ENCODE data around the gene S1PR4. TPM values are rescaled to one million over a fixed set of nuclear protein-coding genes. Genes with fewer than 3 reads are reported as not detected.
"Not testable (repeated sequence)": the region's sequence is repeated elsewhere in the genome, so short reads cannot be mapped to it uniquely, and the experiment has no call there.

Gene S1PR4
- polyA plus RNA-seq, 4 donors = 0.46 to 5.1 (median 2.4) TPM; not detected in 1

GRCh38 chr19:3171894-3172672 lies 6.5 kb upstream of the S1PR4 start:
- Histone ChIP-seq H3K9me3 (ENCODE audit: control insufficient read depth in 2 of 2, insufficient read depth in 1 of 2, low read depth in 1 of 2, low read length in 1 of 2) (no peaks in the 10 kb centered on the region), H3K4me3 (ENCODE audit: low read depth in 1 of 3, low read length in 3 of 3) (no peak overlapping the region), H3K36me3 (ENCODE audit: control insufficient read depth in 3 of 3, insufficient read depth in 2 of 3, low read depth in 1 of 3, low read length in 3 of 3) (no peaks in the 10 kb centered on the region), H3K4me1 (ENCODE audit: control insufficient read depth in 3 of 3, insufficient read depth in 2 of 3, low read depth in 1 of 3, low read length in 2 of 3) (peaks cover 0 to 2% (median 0%) of the 10 kb centered on the region in 3 donors), H3K27me3 (ENCODE audit: control insufficient read depth in 3 of 3, insufficient read depth in 3 of 3, low read length in 3 of 3) (no peaks in the 10 kb centered on the region), H3K27ac (ENCODE audit: low read depth in 1 of 3, low read length in 2 of 3) (no peak overlapping the region)
- FAIRE-seq (no peak), DNase-seq (no peak)
- 80 to 86% (median 81%) methylated on average over 15 of the region's 15 CpGs for WGBS, 3 donors

- not testable (repeated sequence) for H3K36me3 ChIP-seq (ENCODE audit: control insufficient read depth in 3 of 3, insufficient read depth in 2 of 3, low read depth in 1 of 3, low read length in 3 of 3); H3K4me3 ChIP-seq (ENCODE audit: low read depth in 1 of 3, low read length in 3 of 3); H3K4me1 ChIP-seq (ENCODE audit: control insufficient read depth in 3 of 3, insufficient read depth in 2 of 3, low read depth in 1 of 3, low read length in 2 of 3); FAIRE-seq; DNase-seq; H3K27ac ChIP-seq (ENCODE audit: low read depth in 1 of 3, low read length in 2 of 3); H3K9me3 ChIP-seq (ENCODE audit: control insufficient read depth in 2 of 2, insufficient read depth in 1 of 2, low read depth in 1 of 2, low read length in 1 of 2); H3K27me3 ChIP-seq (ENCODE audit: control insufficient read depth in 3 of 3, insufficient read depth in 3 of 3, low read length in 3 of 3)
- WGBS, 3 donors = 73 to 82% (median 74%) methylated on average over 6 of the region's 6 CpGs
Observed at GRCh38 chr19:3172673-3173000, 5.9 kb upstream of the S1PR4 start.

GRCh38 chr19:3175781-3176714 lies 2.5 kb upstream of the S1PR4 start:
- H3K4me1 ChIP-seq (ENCODE audit: control insufficient read depth in 3 of 3, insufficient read depth in 2 of 3, low read depth in 1 of 3, low read length in 2 of 3) = peaks cover 0 to 2% (median 0%) of the 10 kb centered on the region in 3 donors
- H3K36me3 ChIP-seq (ENCODE audit: control insufficient read depth in 3 of 3, insufficient read depth in 2 of 3, low read depth in 1 of 3, low read length in 3 of 3) = no peaks in the 10 kb centered on the region
- 27 to 51% (median 37%) methylated on average over 17 of the region's 17 CpGs for WGBS, 3 donors
- H3K27ac ChIP-seq (ENCODE audit: low read depth in 1 of 3, low read length in 2 of 3) = peak overlapping the region in 1 of 3 donors; percentile 6
- H3K9me3 ChIP-seq (ENCODE audit: control insufficient read depth in 2 of 2, insufficient read depth in 1 of 2, low read depth in 1 of 2, low read length in 1 of 2) = no peaks in the 10 kb centered on the region
- DNase-seq (peak; percentile 39 to 82), FAIRE-seq (peak; percentile 26)
- H3K27me3 ChIP-seq (ENCODE audit: control insufficient read depth in 3 of 3, insufficient read depth in 3 of 3, low read length in 3 of 3) = no peaks in the 10 kb centered on the region
- no peak overlapping the region for H3K4me3 ChIP-seq (ENCODE audit: low read depth in 1 of 3, low read length in 3 of 3)

- FAIRE-seq (no peak), DNase-seq (peak; percentile 35 to 62)
- H3K27ac ChIP-seq (ENCODE audit: low read depth in 1 of 3, low read length in 2 of 3) = peak overlapping the region in 1 of 3 donors; percentile 6
- WGBS, 3 donors = 60 to 62% (median 61%) methylated on average over 10 to 11 of the region's 11 CpGs
- peaks cover 0 to 2% (median 0%) of the 10 kb centered on the region in 3 donors for H3K4me1 ChIP-seq (ENCODE audit: control insufficient read depth in 3 of 3, insufficient read depth in 2 of 3, low read depth in 1 of 3, low read length in 2 of 3)
- no peaks in the 10 kb centered on the region for H3K9me3 ChIP-seq (ENCODE audit: control insufficient read depth in 2 of 2, insufficient read depth in 1 of 2, low read depth in 1 of 2, low read length in 1 of 2)
- H3K36me3 ChIP-seq (ENCODE audit: control insufficient read depth in 3 of 3, insufficient read depth in 2 of 3, low read depth in 1 of 3, low read length in 3 of 3) = no peaks in the 10 kb centered on the region
- H3K27me3 ChIP-seq (ENCODE audit: control insufficient read depth in 3 of 3, insufficient read depth in 3 of 3, low read length in 3 of 3) = no peaks in the 10 kb centered on the region
- no peak overlapping the region for H3K4me3 ChIP-seq (ENCODE audit: low read depth in 1 of 3, low read length in 3 of 3)
Observed at GRCh38 chr19:3176715-3177501, 1.7 kb upstream of the S1PR4 start.

GRCh38 chr19:3178973-3179738 lies 587 bp downstream of the S1PR4 start:
- no peaks in the 10 kb centered on the region for H3K9me3 ChIP-seq (ENCODE audit: control insufficient read depth in 2 of 2, insufficient read depth in 1 of 2, low read depth in 1 of 2, low read length in 1 of 2)
- FAIRE-seq (no peak), DNase-seq (no peak)
- H3K27me3 ChIP-seq (ENCODE audit: control insufficient read depth in 3 of 3, insufficient read depth in 3 of 3, low read length in 3 of 3) = no peaks in the 10 kb centered on the region
- WGBS, 3 donors = 68 to 82% (median 76%) methylated on average over 47 to 52 of the region's 52 CpGs
- peaks cover 0 to 2% (median 0%) of the 10 kb centered on the region in 3 donors for H3K4me1 ChIP-seq (ENCODE audit: control insufficient read depth in 3 of 3, insufficient read depth in 2 of 3, low read depth in 1 of 3, low read length in 2 of 3)
- peak overlapping the region in 2 of 3 donors; percentile 63 to 68 for H3K4me3 ChIP-seq (ENCODE audit: low read depth in 1 of 3, low read length in 3 of 3)
- peak overlapping the region in 2 of 3 donors; percentile 58 to 82 for H3K27ac ChIP-seq (ENCODE audit: low read depth in 1 of 3, low read length in 2 of 3)
- H3K36me3 ChIP-seq (ENCODE audit: control insufficient read depth in 3 of 3, insufficient read depth in 2 of 3, low read depth in 1 of 3, low read length in 3 of 3) = no peaks in the 10 kb centered on the region

GRCh38 chr19:3179739-3180293 lies 1.2 kb downstream of the S1PR4 start:
- WGBS, 3 donors = 68 to 76% (median 69%) methylated on average over 27 to 31 of the region's 31 CpGs
- no peaks in the 10 kb centered on the region for H3K36me3 ChIP-seq (ENCODE audit: control insufficient read depth in 3 of 3, insufficient read depth in 2 of 3, low read depth in 1 of 3, low read length in 3 of 3)
- no peaks in the 10 kb centered on the region for H3K9me3 ChIP-seq (ENCODE audit: control insufficient read depth in 2 of 2, insufficient read depth in 1 of 2, low read depth in 1 of 2, low read length in 1 of 2)
- FAIRE-seq (no peak), DNase-seq (no peak)
- H3K27me3 ChIP-seq (ENCODE audit: control insufficient read depth in 3 of 3, insufficient read depth in 3 of 3, low read length in 3 of 3) = no peaks in the 10 kb centered on the region
- peaks cover 0 to 2% (median 1%) of the 10 kb centered on the region in 3 donors for H3K4me1 ChIP-seq (ENCODE audit: control insufficient read depth in 3 of 3, insufficient read depth in 2 of 3, low read depth in 1 of 3, low read length in 2 of 3)
- peak overlapping the region in 1 of 3 donors; percentile 82 for H3K27ac ChIP-seq (ENCODE audit: low read depth in 1 of 3, low read length in 2 of 3)
- peak overlapping the region in 2 of 3 donors; percentile 63 to 68 for H3K4me3 ChIP-seq (ENCODE audit: low read depth in 1 of 3, low read length in 3 of 3)

- 73 to 79% (median 74%) methylated on average over 13 of the region's 13 CpGs for WGBS, 3 donors
- Histone ChIP-seq H3K4me1 (ENCODE audit: control insufficient read depth in 3 of 3, insufficient read depth in 2 of 3, low read depth in 1 of 3, low read length in 2 of 3) (peaks cover 2 to 26% (median 2%) of the 10 kb centered on the region in 3 donors), H3K4me3 (ENCODE audit: low read depth in 1 of 3, low read length in 3 of 3) (no peak overlapping the region), H3K36me3 (ENCODE audit: control insufficient read depth in 3 of 3, insufficient read depth in 2 of 3, low read depth in 1 of 3, low read length in 3 of 3) (peaks cover 0 to 20% (median 0%) of the 10 kb centered on the region in 3 donors), H3K9me3 (ENCODE audit: control insufficient read depth in 2 of 2, insufficient read depth in 1 of 2, low read depth in 1 of 2, low read length in 1 of 2) (no peaks in the 10 kb centered on the region), H3K27ac (ENCODE audit: low read depth in 1 of 3, low read length in 2 of 3) (no peak overlapping the region), H3K27me3 (ENCODE audit: control insufficient read depth in 3 of 3, insufficient read depth in 3 of 3, low read length in 3 of 3) (no peaks in the 10 kb centered on the region)
- no peak for DNase-seq
- FAIRE-seq = no peak
Observed at GRCh38 chr19:3183721-3184641, 5.4 kb downstream of the S1PR4 start.

All from small intestine (tissue), 7 donors.